ENCODE data around the gene SLC47A1. TPM values are rescaled to one million over a fixed set of nuclear protein-coding genes. Genes with fewer than 3 reads are reported as not detected.

SLC47A1 gene
- total and polyA plus RNA-seq, 5 experiments from 2014 or later: 0.29 to 0.69 TPM; not detected in 3

DNA sequence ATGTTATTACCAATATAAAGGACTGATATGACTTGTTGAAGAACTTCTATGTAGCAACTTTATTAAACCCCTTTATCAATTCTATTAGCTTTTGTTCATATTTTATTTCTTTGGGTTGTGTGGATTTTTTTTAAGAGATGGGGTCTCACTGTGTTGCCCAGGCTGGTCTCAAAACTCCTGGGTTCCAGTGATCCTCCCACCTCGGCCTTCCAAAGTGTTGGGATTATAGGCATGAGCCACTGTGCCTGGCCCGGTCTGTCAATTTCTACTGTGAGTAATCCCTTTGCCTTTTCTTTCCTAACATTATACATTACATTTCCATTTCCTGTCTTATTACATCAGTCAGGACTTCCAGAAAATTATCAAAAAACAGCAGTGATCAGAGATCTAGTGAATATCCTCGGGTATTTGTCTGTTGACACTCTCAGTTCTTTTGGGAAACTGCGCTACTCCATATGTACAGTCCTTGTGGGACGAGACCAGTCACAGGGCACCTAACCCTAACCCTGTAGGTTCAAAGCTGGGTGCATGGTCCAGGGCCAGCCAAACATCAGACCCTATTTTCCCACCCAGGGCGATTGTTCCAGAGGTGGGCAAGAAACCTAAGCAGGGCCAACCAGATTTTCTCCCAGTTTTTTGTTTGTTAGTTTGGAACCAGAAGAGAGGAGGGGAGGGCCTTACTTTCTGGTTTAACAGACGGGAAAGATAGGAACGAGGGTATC is 1.7 kb upstream of the SLC47A1 start:
- Mint-ChIP-seq H3K36me3 (no peaks in the 10 kb centered on the region), H3K9me3 (no peaks in the 10 kb centered on the region), H3K4me3 (peak overlapping the region in 7 of 10 donors; percentile 15 to 82 (median 50)), H3K4me1 (peaks cover 7 to 18% (median 11%) of the 10 kb centered on the region in 4 donors), H3K27me3 (peaks cover 27 to 50% (median 36%) of the 10 kb centered on the region in 5 donors), H3K27ac (no peak overlapping the region)
- ATAC-seq: no peak
- POLR2A ChIA-PET: no interaction called here
- no peak for DNase-seq

- H3K36me3 Mint-ChIP-seq: peaks cover 0 to 2% (median 0%) of the 10 kb centered on the region in 3 donors
- H3K4me3 Mint-ChIP-seq: peak overlapping the region; percentile 53 to 82 (median 69)
- H3K9me3 Mint-ChIP-seq: no peaks in the 10 kb centered on the region
- H3K4me1 Mint-ChIP-seq: peaks cover 9 to 18% (median 11%) of the 10 kb centered on the region in 4 donors
- DNase-seq: peak in 1 of 10 donors; percentile 36
- ATAC-seq: no peak
- peaks cover 29 to 54% (median 45%) of the 10 kb centered on the region in 5 donors for H3K27me3 Mint-ChIP-seq
- POLR2A ChIA-PET: interaction anchor here (0.5 to 1.1 kb wide), 2 partner anchors 115 to 1316 kb away, joined by 3 to 8 read pairs; partner anchors contain the start of gene ALDH3A2
- H3K27ac Mint-ChIP-seq: no peak overlapping the region
These were observed 477 bp upstream of the SLC47A1 start for GRCh38 chr17:19533036-19533717.

GRCh38 chr17:19534562-19535149 is 1.0 kb downstream of the SLC47A1 start:
- POLR2A ChIA-PET: no interaction called here
- no peaks in the 10 kb centered on the region for H3K9me3 Mint-ChIP-seq
- H3K27ac Mint-ChIP-seq: peak overlapping the region in 3 of 10 donors; percentile 11 to 68 (median 51)
- DNase-seq: peak in 3 of 10 donors; percentile 17 to 48 (median 43)
- peaks cover 0 to 2% (median 0%) of the 10 kb centered on the region in 3 donors for H3K36me3 Mint-ChIP-seq
- peaks cover 9 to 18% (median 11%) of the 10 kb centered on the region in 4 donors for H3K4me1 Mint-ChIP-seq
- ATAC-seq: peak; percentile 59 to 77
- H3K4me3 Mint-ChIP-seq: peak overlapping the region; percentile 76 to 89 (median 85)
- H3K27me3 Mint-ChIP-seq: peaks cover 25 to 53% (median 40%) of the 10 kb centered on the region in 5 donors

DNA sequence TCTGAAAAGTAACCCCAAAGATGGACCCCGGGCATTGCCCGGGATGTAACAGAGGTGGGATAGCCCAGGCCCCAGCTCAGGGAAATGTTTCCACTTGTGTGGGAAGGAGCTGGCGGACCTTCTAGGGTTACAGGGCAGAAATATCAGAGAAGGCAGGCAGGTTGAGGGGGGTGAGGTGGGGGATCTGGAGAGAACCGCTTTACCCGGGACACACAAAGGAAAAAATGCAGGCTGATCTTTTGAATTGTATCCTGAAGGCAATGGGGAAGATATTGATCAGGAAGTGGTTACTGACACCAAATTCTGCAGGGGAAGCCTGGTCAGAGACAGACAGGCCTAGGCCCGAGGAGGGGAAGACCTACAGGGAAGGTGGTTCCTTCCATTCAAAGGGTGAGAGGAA is 3.5 kb downstream of the SLC47A1 start:
- POLR2A ChIA-PET: interaction anchor here (0.6 kb wide), 1 partner anchor 15 kb away, joined by 3 read pairs; no protein-coding TSS in a partner anchor
- Mint-ChIP-seq H3K4me3 (no peak overlapping the region), H3K27ac (no peak overlapping the region), H3K9me3 (no peaks in the 10 kb centered on the region), H3K4me1 (peaks cover 9 to 18% (median 14%) of the 10 kb centered on the region in 4 donors), H3K36me3 (peaks cover 0 to 2% (median 0%) of the 10 kb centered on the region in 3 donors), H3K27me3 (peaks cover 22 to 56% (median 37%) of the 10 kb centered on the region in 5 donors)
- ATAC-seq (no peak), DNase-seq (no peak)

GRCh38 chr17:19538095-19539039 is 4.7 kb downstream of the SLC47A1 start:
- no peak overlapping the region for H3K27ac Mint-ChIP-seq
- peaks cover 13 to 44% (median 25%) of the 10 kb centered on the region in 5 donors for H3K27me3 Mint-ChIP-seq
- H3K36me3 Mint-ChIP-seq: peaks cover 0 to 2% (median 0%) of the 10 kb centered on the region in 3 donors
- H3K9me3 Mint-ChIP-seq: no peaks in the 10 kb centered on the region
- H3K4me3 Mint-ChIP-seq: no peak overlapping the region
- peaks cover 7 to 13% (median 10%) of the 10 kb centered on the region in 4 donors for H3K4me1 Mint-ChIP-seq
- POLR2A ChIA-PET: interaction anchor here (0.6 kb wide), 1 partner anchor 37 kb away, joined by 5 read pairs; no protein-coding TSS in a partner anchor
- no peak for ATAC-seq
- no peak for DNase-seq

DNA sequence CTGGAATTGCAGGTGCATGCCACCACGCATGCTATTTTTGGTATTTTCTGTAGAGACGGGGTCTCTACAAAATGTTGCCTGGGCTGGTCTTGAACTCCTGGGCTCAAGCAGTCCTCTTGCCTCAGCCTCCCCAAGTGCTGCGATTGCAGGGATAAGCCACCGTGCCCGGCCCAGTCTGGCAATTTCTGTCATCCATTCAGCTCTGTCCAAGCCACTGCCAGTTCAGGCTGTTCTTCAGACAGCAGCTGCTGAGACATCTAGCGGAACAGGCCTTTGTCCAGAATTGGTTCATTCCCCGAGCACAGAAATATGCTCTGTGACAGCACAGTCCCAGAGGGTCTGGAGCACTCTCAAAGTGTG is 5.4 kb downstream of the SLC47A1 start:
- ATAC-seq (no peak), DNase-seq (no peak)
- peaks cover 6 to 13% (median 10%) of the 10 kb centered on the region in 4 donors for H3K4me1 Mint-ChIP-seq
- H3K9me3 Mint-ChIP-seq: no peaks in the 10 kb centered on the region
- POLR2A ChIA-PET: no interaction called here
- H3K4me3 Mint-ChIP-seq: no peak overlapping the region
- H3K27ac Mint-ChIP-seq: no peak overlapping the region
- peaks cover 13 to 43% (median 25%) of the 10 kb centered on the region in 5 donors for H3K27me3 Mint-ChIP-seq
- H3K36me3 Mint-ChIP-seq: peaks cover 0 to 2% (median 0%) of the 10 kb centered on the region in 3 donors

GRCh38 chr17:19539841-19540311 is 6.2 kb downstream of the SLC47A1 start:
- H3K27ac Mint-ChIP-seq: no peak overlapping the region
- H3K4me3 Mint-ChIP-seq: no peak overlapping the region
- H3K27me3 Mint-ChIP-seq: peaks cover 12 to 48% (median 25%) of the 10 kb centered on the region in 5 donors
- H3K9me3 Mint-ChIP-seq: no peaks in the 10 kb centered on the region
- ATAC-seq (no peak), DNase-seq (no peak)
- H3K4me1 Mint-ChIP-seq: peaks cover under 1 to 9% (median 3%) of the 10 kb centered on the region in 4 donors
- POLR2A ChIA-PET: no interaction called here
- H3K36me3 Mint-ChIP-seq: peaks cover 0 to 2% (median 0%) of the 10 kb centered on the region in 3 donors

- ATAC-seq (no peak), DNase-seq (no peak)
- Mint-ChIP-seq H3K36me3 (peaks cover 0 to 2% (median 0%) of the 10 kb centered on the region in 3 donors), H3K4me3 (no peak overlapping the region), H3K4me1 (peaks cover 0 to 9% (median 0%) of the 10 kb centered on the region in 4 donors), H3K27ac (no peak overlapping the region), H3K9me3 (no peaks in the 10 kb centered on the region), H3K27me3 (peaks cover 12 to 52% (median 25%) of the 10 kb centered on the region in 5 donors)
- POLR2A ChIA-PET: no interaction called here
These were observed 7.2 kb downstream of the SLC47A1 start for GRCh38 chr17:19540706-19541370.

DNA sequence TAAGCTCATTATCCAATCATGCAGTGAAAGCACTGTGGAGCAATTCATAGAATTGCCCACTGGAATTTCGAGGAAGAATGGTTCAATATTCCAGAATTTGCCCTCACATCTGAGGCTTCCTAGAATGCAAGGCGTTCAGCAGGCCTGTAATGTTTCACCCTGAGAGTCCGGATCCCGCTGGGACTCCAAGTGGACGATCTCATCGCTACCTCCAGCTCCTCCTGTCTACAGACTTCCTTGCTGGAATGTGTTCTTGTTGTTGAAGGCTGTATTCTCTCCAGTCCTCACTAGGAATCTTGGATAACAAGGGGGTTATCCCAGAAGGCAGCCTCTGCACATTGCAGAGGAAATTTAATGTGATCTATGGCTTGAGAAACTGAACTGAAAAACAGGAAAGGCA is 7.8 kb downstream of the SLC47A1 start:
- ATAC-seq: no peak
- no peak overlapping the region for H3K4me3 Mint-ChIP-seq
- no peaks in the 10 kb centered on the region for H3K9me3 Mint-ChIP-seq

DNA sequence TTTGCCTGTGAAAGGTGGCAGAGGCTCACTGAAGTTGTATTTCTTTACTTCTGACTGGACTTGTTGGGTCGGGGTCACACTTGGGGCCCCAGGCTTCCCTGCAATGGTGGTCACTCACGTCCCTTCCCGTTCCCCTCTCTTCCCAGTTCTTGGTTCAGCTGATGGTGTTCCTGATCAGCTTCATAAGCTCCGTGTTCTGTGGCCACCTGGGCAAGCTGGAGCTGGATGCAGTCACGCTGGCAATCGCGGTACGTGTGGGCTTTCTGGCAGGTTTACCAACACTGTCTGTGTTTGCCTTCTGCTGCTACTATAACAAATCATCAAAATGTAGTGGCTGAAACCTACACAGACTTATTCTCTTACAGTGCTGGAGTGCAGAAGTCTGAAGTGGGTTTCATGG is 8.6 kb downstream of the SLC47A1 start:
- Mint-ChIP-seq H3K27me3 (peaks cover 6 to 40% (median 19%) of the 10 kb centered on the region in 5 donors), H3K27ac (peak overlapping the region in 1 of 10 donors; percentile 74), H3K4me1 (peaks cover 5 to 11% (median 8%) of the 10 kb centered on the region in 4 donors), H3K9me3 (no peaks in the 10 kb centered on the region), H3K4me3 (no peak overlapping the region), H3K36me3 (peaks cover 0 to under 1% (median 0%) of the 10 kb centered on the region in 3 donors)
- POLR2A ChIA-PET: no interaction called here
- ATAC-seq (no peak), DNase-seq (no peak)

More for the DNA sequence above, 7.8 kb downstream of the SLC47A1 start:
- no peak for DNase-seq
- Mint-ChIP-seq H3K36me3 (peaks cover 0 to 2% (median 0%) of the 10 kb centered on the region in 3 donors), H3K4me1 (peaks cover 1 to 9% (median 3%) of the 10 kb centered on the region in 4 donors), H3K27me3 (peaks cover 10 to 48% (median 23%) of the 10 kb centered on the region in 5 donors), H3K27ac (no peak overlapping the region)
- POLR2A ChIA-PET: no interaction called here

GRCh38 chr17:19544366-19544765 is 10.7 kb downstream of the SLC47A1 start:
- peaks cover 2 to 26% (median 6%) of the 10 kb centered on the region in 5 donors for H3K27me3 Mint-ChIP-seq
- H3K27ac Mint-ChIP-seq: peak overlapping the region in 1 of 10 donors; percentile 72
- no peaks in the 10 kb centered on the region for H3K36me3 Mint-ChIP-seq
- POLR2A ChIA-PET: no interaction called here
- peaks cover 5 to 8% (median 8%) of the 10 kb centered on the region in 4 donors for H3K4me1 Mint-ChIP-seq
- no peak overlapping the region for H3K4me3 Mint-ChIP-seq
- no peaks in the 10 kb centered on the region for H3K9me3 Mint-ChIP-seq
- DNase-seq: no peak
- ATAC-seq: no peak

Measured in naive thymus-derived CD8-positive, alpha-beta T cell (primary cell).